D721Med (cell line): ENCODE data around the gene KDM4C.

Source experiments
- DNase-seq: peaks from one replicate; pipeline ENCODE4 v3.0.0; 2011; ENCODE audit warnings: low spot score; ENCODE audit not compliant: insufficient read length
- FAIRE-seq: peaks from 2 replicates; lab custom pipeline; 2011; peaks lifted over from hg19 to GRCh38; lab: Jason Lieb, UNC
- TF ChIP-seq, protein P1 (sequence below): IDR thresholded peaks from 2 replicates; pipeline ENCODE4 v1.5.1; 2012; ENCODE audit warnings: mild to moderate bottlenecking, control low read depth; ENCODE audit not compliant: insufficient read depth; ENCODE audit errors: missing control alignments

Gene KDM4C

DNA sequence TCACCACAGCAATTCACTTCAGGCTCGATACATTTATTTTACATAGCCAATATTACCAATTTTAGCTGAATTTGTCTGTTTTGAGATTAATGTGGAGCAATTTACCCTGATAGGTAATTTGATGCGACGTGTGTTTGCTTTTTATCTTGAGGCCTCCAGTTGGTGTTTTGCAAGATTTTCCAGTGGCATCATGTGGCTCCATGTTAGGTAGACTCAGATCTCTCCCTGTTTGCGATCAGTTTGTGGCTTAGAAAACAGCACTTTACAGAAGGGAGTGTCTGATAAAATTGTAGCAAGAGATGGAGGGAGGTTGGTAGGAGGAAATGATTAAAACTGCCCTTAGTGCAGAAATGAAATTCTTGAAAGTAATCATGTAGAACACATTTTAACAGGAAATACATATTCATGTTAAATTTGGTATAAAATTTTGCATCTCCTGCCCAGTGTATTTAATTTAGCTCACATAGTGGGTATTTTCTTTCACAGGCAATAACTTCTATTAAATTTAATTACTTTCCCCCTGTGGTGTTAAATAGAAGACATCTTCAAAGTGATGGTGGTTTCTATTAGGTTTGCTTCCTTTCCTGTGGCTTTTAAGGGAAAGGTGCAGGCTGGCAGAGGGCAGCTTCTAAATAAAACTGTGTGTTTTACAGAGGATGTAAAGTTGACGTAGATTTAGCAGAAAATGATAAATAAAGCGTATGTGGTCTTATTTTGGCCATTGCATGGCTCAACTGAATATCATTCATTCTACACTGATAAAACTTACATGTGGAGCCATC, 135.8 kb downstream of the KDM4C start:
- FAIRE-seq: no peak
- TF ChIP-seq, protein P1, sequence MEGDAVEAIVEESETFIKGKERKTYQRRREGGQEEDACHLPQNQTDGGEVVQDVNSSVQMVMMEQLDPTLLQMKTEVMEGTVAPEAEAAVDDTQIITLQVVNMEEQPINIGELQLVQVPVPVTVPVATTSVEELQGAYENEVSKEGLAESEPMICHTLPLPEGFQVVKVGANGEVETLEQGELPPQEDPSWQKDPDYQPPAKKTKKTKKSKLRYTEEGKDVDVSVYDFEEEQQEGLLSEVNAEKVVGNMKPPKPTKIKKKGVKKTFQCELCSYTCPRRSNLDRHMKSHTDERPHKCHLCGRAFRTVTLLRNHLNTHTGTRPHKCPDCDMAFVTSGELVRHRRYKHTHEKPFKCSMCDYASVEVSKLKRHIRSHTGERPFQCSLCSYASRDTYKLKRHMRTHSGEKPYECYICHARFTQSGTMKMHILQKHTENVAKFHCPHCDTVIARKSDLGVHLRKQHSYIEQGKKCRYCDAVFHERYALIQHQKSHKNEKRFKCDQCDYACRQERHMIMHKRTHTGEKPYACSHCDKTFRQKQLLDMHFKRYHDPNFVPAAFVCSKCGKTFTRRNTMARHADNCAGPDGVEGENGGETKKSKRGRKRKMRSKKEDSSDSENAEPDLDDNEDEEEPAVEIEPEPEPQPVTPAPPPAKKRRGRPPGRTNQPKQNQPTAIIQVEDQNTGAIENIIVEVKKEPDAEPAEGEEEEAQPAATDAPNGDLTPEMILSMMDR: no peak

DNA sequence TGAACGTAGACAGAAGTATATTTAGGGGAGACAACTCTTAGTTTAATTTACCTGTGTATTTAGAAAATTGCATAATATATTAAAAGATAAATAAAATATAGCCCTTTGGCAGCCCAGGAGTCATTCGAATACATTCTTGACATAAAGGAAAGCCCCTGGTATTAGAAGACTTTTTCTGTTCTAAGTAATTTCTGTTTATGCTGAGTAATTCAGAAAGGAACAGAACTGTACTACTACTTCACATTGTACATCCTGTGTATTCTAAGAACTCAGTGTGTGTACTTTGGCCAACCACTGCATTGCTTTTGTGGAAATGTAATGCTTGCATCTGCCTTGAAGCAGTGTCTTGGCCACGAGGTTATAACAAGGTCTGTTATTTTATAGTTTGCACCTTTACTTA, 136.4 kb downstream of the KDM4C start:
- FAIRE-seq: no peak
- DNase-seq: no peak
- TF ChIP-seq, protein P1: no peak

More for the DNA sequence above, 135.8 kb downstream of the KDM4C start:
- DNase-seq: no peak

DNA sequence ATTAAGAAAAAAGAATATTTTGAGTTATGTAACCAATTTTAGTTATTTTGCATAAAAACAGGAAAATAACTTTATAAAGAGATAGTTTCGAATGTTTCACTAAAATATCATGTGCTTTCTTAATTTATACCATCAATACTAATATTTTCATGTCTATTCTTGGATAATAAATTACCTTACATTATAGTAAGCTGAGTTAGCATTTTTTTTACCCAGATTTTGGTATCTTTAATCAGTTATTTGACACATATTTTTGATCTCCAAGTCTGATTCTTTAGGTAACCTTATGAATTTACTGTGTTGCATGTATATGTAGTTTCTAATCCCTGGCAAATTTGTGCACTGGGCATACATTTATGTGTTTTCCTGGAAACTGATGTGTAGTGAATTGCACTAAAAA, 138.0 kb downstream of the KDM4C start:
- TF ChIP-seq, protein P1: no peak
- FAIRE-seq (no peak), DNase-seq (no peak)

DNA sequence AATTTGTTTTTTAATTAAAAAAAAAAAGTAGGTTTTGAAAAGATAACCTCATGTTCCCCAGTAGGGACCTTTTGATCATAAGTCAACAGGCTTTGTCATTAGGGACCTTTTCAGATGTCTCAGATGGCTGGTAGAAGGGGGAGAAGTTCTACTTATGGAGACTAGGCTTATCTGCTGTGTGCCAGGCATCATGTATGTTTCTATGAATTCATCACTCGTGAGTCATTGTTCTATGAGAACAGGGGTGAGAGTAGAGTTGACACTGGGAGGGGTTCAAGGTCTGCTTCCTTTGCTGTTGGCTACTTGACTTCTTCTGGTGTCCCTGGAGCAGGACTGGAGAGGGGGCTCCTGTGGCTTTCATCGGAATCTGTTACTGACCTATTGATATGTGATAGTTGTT, 138.8 kb downstream of the KDM4C start:
- FAIRE-seq: no peak
- no peak for DNase-seq
- TF ChIP-seq, protein P1: no peak

DNA sequence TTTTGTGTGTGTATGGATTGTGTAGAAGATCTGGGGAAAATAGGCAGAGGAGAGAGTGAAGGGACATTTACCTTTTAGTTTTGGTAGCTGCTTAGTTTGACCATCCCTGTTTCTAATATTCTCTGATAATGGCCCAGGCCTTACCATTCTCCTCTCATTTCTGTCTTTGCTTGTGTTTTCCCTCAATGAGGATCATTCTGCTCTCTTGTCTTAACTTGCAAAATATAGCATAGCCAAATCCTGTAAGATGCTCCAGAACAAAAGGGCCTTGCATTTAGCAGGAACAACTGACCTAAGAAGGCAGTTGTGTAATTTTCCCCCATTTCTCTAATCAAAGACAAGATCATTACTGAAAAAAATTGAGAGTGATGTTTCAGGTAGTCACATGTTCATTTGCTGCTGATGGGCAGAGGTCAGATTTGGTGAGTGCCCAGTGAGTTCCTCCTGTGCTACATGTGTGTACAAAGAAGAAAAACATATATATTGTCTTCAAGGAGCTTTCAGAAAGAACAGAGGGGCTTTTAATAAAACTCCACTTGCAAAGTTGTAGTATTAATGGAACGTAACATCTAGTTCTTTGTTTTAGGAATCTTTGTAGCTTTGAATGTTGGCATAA, 139.5 kb downstream of the KDM4C start:
- DNase-seq: no peak
- no peak for FAIRE-seq
- TF ChIP-seq, protein P1: no peak

DNA sequence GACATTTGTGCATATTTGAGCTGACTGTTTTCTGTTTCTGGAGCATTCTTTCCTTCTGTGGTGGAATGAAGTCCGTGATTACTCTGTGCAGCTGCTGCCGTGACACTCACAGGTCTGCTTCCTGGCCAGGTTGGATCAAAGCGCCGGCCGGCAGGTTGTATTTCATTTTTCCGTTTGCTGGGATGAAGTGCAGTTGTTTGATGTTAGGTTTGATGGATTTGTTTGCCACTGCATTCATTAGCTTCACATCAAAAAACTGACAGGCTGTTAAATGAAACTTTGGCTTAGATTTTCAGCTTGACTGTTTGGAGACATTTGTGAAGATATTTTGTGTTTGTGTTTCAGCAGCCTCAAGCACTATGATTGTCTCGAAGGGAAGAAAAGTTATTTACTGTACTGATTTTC, 140.1 kb downstream of the KDM4C start:
- no peak for DNase-seq
- no peak for FAIRE-seq
- TF ChIP-seq, protein P1: no peak

DNA sequence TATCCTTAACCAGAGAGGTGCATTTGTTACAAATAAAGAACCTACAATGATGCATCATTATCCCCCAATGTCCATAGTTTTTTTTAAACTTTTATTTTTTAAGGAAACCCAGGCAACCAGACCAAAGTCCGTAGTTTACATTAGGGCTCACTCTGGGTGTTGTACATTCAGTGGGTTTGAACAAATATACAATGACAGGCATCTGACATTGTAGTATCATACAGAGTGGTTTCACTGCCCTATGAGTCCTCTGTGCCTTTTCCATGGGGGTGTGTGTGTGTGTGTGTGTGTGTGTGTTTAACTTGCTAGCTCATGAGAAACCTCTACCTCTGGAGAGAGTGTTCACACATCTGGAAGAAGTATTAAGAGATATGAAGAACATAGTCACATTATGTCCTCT, 141.5 kb downstream of the KDM4C start:
- DNase-seq: no peak
- FAIRE-seq: no peak
- TF ChIP-seq, protein P1: no peak
